Head of caudate nucleus (tissue), 42 donors: Measurements from ENCODE around the gene KRT35.

Source experiments
- DNase-seq, 42 donors: peaks; one replicate each; pipeline versions ENCODE4 v3.0.0 to v3.0.0-alpha.2; 2020 to 2021; ENCODE audit warnings: mixed read lengths in 7 of 42
- intact Hi-C: fragments of 100-400 bp; cut with DNase I; formaldehyde crosslinking; loops from one replicate; pipeline ENCODE4 v1.15.0; 2022

KRT35 gene

DNA sequence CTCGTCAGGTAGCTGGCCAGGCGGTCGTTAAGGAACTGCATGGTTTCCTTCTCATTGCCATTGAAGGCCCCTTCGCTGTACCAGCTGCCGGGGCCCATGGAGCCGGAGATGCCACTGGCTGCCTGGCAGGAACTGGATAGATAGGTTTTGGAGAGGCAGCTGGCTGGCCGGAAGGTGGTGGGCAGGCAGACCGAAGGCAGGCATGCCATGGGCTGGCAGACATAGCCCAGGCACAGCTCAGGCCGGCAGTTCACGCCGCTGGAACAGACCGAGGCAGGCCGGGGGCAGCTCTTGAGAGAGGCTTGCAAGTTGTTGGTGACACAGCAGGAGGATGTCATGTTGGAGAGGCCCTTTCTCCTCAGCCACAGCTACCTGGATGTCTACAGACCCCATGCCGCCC, 14.0 kb downstream of the KRT35 start, which contains the start of gene KRT32:
KRT32 (minus strand) TSS at position 399 of the 400 bp plus-strand sequence; CDS start at position 338, 61 bp downstream.
- DNase-seq = no peak
- intact Hi-C loops = no loop called here

DNA sequence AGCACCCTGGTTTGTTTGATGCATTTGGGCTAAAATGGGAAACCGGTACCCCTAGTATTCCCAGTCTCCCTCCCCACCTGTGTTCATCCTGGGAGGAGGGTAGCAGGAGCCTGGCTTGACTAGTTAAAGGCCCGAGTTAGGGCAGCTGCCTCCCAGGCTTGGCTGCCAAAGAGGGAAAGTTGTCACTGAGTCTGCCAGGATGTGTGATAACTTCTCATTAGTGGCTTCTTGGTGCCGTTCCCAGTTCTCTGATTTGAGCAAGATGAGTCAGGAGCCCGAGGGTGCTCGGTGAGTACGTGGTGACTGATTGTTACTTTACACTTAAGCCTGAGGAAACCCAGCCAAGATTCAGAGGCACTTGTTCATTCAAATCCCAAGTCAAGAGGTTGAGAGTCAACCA, 16.3 kb downstream of the KRT35 start:
- peak in 24 of 42 donors; percentile 10 to 77 (median 36) for DNase-seq
- intact Hi-C loops = no loop called here

GRCh38 chr17:41464173-41464572, 16.8 kb downstream of the KRT35 start:
- no peak for DNase-seq
- intact Hi-C loops = no loop called here

DNA sequence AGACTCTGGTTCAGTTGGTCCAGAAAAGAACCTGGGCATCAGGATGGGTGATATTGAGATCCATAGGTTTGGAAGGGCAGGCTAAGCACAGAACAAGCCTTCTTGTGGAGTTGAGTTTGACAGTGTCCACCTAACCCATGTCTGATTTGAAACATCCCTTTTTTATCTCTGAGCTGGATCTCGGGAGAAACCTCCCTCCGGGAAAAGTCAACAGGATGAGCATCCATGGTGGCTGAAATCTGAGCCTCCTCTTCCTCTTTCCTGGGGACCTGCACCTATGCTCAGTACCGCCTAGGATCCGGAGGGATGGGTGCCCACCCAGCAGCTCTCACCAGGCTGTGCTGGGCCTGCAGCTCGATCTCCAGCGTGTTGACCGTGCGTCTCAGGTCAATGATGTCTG, 17.2 kb downstream of the KRT35 start:
- intact Hi-C loops = no loop called here
- no peak for DNase-seq

GRCh38 chr17:41462705-41463104, 18.2 kb downstream of the KRT35 start:
- intact Hi-C loops = no loop called here
- no peak for DNase-seq

GRCh38 chr17:41457676-41458075, 23.3 kb downstream of the KRT35 start:
- intact Hi-C loops = no loop called here
- DNase-seq = no peak

DNA sequence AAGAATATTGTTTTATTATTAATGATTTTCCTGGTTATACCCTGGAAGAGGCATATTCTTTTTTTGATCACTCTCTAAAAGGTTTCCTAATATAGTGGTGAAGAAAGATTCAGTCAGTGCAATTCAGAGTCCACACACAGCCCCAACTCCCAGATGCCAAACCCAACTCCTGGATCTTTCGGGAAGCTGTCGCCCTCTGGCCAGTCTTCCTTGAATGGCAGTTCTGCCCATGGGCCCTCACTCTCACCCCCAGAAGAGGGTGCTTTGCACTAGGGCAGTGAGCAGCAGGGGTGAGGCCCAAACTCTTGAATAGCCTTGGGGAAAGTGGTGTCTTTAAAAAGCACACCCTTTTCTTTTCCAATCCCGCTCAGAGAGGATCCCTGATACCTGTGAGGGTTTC, 24.7 kb downstream of the KRT35 start:
- intact Hi-C loops = no loop called here
- DNase-seq = no peak

DNA sequence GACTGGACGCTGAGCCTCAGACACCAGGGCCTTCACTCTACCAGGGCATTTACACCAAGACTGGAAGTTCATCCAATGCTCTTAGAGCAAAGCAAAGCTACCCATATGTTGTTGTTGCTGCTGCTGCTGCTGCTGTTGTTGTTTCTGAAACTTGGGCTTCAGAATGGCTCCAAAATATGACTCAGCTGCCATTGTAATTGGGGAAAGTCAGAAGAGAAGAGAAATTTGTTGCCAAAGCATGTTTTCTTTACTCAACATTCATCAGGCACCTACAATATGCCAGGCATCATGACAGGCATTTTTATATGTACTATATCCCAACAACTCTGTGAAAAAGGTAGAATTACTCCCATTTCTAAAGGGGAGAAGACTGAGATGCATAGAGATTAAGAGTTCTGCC, 25.7 kb downstream of the KRT35 start:
- DNase-seq = no peak
- intact Hi-C loops = no loop called here

GRCh38 chr17:41453066-41453465, 27.9 kb downstream of the KRT35 start:
- intact Hi-C loops = no loop called here

DNA sequence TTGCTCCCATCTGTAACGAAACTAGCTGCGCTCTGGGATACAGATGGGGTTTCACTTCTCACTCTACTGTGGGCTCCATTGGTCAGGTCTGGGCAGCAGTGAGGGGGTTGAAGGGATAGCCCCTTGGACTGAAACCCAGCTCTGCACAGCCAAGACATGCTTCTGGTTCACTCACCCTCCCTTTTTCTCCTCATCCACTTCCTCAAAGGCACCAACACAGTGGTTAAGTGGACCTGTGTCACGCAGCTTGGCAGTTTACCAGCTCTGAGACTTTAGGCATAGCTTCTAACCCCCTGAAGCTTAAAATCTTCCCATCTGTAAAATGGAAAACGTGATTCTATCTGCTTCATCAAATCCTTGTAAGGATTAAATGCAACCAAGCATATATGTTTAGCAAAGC, 28.7 kb downstream of the KRT35 start:
- intact Hi-C loops = no loop called here

More at GRCh38 chr17:41453066-41453465, 27.9 kb downstream of the KRT35 start:
- DNase-seq = no peak

GRCh38 chr17:41451154-41451728, 29.7 kb downstream of the KRT35 start:
- DNase-seq = no peak
- intact Hi-C loops = no loop called here

More for the DNA sequence above, 28.7 kb downstream of the KRT35 start:
- DNase-seq = no peak

- intact Hi-C loops = no loop called here
- no peak for DNase-seq
Measured at GRCh38 chr17:41449008-41449407, 31.9 kb downstream of the KRT35 start.

DNA sequence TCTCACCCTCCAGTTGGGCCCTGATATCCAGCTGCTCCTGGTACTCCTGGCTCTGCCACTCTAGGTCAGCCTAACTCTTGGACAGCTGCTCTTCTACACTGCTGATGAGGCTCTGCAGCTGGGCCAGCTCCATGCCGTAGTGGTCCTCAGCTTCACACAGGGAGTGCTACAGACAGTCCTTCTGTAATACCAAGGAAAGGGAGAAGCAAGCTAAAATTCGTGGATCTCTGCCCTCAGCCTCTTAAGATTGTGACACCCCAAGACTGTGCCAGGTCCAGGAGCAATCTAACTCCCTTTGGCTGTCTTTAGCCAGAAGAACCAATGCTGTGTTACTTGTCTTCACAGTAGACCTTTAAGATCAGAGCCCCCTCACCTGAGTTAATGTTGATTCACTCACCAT, 32.4 kb downstream of the KRT35 start:
- intact Hi-C loops = no loop called here
- no peak for DNase-seq

DNA sequence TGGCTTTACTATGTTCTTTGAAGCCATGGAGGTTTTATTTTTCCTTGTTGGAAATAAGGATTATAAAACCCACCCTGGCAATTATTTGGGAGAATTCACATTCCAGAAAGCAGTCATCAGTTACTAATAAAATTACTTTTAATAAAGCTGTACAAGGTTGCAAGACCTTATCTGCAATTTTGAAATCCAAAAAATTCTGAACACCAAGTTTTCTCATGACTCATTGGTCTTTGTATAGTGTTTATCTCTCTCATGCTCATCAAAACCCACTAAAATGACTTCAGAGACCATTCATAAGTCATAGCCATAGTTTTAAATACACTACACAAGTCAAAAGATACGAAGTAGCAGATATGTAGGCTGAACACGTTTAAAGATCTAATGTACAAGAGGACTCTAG, 34.1 kb downstream of the KRT35 start:
- intact Hi-C loops = no loop called here

GRCh38 chr17:41444640-41445039, 36.3 kb downstream of the KRT35 start:
- intact Hi-C loops = no loop called here
- no peak for DNase-seq

More for the DNA sequence above, 34.1 kb downstream of the KRT35 start:
- no peak for DNase-seq

DNA sequence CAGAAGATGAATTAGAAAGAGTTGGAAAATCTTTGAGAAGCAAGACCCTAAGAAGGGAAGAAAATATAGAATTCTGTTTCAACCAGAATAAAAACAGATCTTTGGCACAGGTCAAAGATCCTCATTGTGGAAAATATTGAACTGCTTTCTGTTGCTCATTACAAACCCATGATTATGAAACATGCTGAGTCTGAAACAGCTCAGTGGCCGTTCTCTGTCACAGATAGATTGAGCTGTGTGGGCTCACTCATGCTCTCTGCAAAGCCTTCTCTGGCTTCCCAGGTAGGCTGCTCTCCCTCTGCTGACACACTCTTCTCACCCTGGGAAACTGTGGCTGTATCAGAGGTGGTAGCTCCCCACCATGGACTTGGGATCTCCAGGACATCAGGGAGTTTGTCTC, 36.8 kb downstream of the KRT35 start:
- intact Hi-C loops = no loop called here
- DNase-seq = peak in 3 of 42 donors; percentile 12 to 45 (median 15)

- DNase-seq = no peak
- intact Hi-C loops = no loop called here
Measured at GRCh38 chr17:41442739-41443138, 38.2 kb downstream of the KRT35 start.

DNA sequence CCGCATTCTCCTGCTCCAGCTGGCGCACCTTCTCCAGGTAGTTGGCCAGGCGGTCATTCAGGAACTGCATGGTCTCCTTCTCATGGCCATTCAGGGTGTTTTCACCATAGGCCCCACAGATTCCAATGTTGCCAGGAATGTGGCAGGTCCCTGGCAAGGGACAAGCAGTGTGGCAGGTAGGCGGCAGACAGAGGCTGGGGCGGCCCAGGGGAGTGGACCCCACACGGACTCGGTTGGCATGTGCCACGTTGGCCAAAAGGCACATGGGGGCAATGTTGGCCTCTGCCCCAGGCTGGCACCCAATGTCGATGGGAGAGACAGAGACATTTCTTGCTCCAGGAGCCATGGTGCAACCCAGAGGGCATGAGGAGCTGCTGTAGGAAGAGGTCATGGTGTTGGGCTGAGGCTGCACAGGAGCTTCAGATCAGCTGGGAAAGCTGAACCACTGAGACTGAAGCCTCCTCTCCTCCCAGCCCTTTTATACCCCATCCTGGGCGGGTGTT, 40.4 kb downstream of the KRT35 start, which contains the start of gene KRT38:
KRT38 (minus strand) TSS at position 453 of the 503 bp plus-strand sequence; CDS start at position 391, 62 bp downstream.
- DNase-seq = no peak
- intact Hi-C loops = no loop called here

- intact Hi-C loops = no loop called here
- DNase-seq = no peak
Measured at GRCh38 chr17:41439375-41439774, 41.6 kb downstream of the KRT35 start.

- intact Hi-C loops = no loop called here
- DNase-seq = no peak
Measured at GRCh38 chr17:41437769-41438168, 43.2 kb downstream of the KRT35 start.

DNA sequence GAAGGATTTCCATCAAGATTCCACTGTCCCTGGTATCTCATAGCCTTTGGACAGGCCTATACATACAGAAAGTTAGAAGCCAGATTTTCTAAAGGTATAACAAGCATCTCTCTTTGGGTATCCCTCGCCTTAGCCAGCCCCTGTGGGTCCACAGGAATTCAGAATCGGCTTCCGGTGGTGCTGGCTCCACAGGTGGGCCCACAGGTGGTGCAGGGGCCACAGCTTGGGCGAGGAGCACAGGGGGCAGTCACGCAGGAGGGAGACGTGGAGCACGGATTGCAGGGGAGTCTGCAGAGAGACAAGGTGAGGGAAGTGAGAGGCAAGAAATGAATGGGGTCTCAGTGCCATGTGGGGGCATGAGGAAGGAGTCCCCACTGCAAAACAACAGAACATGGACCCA, 43.7 kb downstream of the KRT35 start:
- no peak for DNase-seq
- intact Hi-C loops = no loop called here
